Iris pigment epithelial cell (primary cell): ENCODE data around the gene SLC2A4RG.
A peak's percentile ranks its signal among the peaks of the same experiment; 100 is the strongest.

ENCODE experiments used
- DNase-seq: peaks from one replicate; pipeline ENCODE4 v3.0.0-alpha.2; 2011; ENCODE audit warnings: low read depth

The SLC2A4RG gene

GRCh38 chr20:63739130-63740069, at the start of gene SLC2A4RG:
TSS of gene SLC2A4RG (plus strand) at chr20:63739776. CDS start at chr20:63739913, 137 bp downstream.
- DNase-seq, result peak; percentile 66

- DNase-seq, result no peak
These were observed 49.3 kb upstream of the SLC2A4RG start for GRCh38 chr20:63690003-63690897.

DNA sequence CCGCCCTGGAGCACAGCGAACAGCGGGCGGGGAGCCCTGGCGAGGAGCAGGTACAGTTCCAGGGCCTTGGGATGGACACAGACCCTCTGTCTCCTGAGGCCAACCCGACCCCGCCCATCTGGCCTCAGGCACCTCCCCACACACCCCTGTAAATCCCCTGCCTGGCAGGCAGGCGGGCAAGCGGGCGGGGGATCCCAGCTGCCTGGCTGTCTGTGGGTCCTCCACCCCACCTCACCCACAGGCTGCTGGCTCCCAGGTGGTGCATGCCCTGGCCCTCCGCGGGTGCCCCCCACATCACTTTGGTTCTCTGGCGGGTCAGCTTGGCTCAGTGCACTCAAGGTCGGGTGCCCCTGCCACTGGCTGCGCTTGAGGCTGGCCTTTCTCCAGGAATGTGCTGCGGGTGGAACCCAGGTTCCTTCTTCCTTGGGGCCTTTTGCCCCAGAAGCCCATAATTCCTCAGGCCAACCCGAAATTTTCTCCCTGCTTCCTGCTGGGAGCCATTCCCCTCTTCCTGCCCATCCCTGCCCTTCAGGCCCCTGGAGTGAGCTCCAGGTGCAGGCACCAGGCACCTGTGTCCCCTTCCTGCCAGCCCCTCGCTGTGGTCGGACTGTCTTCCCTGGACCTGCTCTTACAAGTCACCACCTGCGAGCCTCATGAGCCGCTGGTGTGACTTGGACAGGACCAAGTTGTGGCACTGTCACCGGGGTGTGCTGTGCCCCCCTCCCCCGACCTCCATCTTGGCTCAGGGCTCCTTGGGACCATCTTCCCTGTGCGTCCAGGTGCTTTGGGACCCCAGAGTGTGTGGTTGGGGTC, 48.5 kb upstream of the SLC2A4RG start:
- no peak for DNase-seq

DNA sequence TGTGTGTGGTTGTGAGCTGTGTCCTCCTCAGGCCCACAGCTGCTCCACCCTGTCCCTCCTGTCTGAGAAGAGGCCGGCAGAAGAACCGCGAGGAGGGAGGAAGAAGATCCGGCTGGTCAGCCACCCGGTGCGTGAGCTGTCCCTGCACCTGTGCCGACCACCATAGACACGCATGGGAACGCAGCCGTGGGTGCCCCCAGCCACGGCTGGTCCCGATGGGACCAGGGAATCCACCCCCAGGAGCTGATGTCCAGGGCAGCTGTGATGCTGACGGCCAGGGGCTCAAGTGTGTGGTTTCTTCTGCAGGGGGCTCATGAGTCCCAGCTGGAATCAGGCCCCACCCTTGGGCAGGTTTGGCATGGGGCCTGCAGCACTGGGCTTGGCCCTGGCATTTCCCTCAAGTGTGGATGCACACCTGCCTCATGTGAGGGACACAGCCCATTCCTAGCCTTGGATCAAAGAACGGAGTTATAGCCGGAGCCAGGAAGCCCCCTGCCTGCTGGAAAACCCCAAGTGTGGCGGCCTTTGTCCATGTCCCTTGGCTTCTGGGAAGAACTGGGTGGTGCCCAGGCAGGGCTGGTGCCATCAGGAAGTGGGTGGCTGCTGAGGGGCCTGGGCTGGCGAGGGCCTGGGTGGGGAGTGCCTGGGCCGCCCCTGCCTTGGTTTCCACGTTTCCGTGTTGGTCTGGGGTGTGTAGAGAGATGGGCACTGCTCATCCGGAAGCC, 47.7 kb upstream of the SLC2A4RG start:
- no peak for DNase-seq

GRCh38 chr20:63692436-63693082, 47.0 kb upstream of the SLC2A4RG start:
- no peak for DNase-seq

- no peak for DNase-seq
These were observed 46.4 kb upstream of the SLC2A4RG start for GRCh38 chr20:63693083-63693732.

GRCh38 chr20:63693733-63694583, 45.6 kb upstream of the SLC2A4RG start:
- DNase-seq, result no peak

- DNase-seq, result no peak
These were observed 44.8 kb upstream of the SLC2A4RG start for GRCh38 chr20:63694584-63695423.

GRCh38 chr20:63695424-63696305, 43.9 kb upstream of the SLC2A4RG start:
- no peak for DNase-seq

GRCh38 chr20:63696306-63696627, 43.3 kb upstream of the SLC2A4RG start:
- DNase-seq, result peak; percentile 47

- no peak for DNase-seq
These were observed 42.8 kb upstream of the SLC2A4RG start, which contains the start of gene TNFRSF6B for GRCh38 chr20:63696628-63697356. TSS of gene TNFRSF6B (plus strand) at chr20:63696652. CDS start at chr20:63696768, 116 bp downstream.

DNA sequence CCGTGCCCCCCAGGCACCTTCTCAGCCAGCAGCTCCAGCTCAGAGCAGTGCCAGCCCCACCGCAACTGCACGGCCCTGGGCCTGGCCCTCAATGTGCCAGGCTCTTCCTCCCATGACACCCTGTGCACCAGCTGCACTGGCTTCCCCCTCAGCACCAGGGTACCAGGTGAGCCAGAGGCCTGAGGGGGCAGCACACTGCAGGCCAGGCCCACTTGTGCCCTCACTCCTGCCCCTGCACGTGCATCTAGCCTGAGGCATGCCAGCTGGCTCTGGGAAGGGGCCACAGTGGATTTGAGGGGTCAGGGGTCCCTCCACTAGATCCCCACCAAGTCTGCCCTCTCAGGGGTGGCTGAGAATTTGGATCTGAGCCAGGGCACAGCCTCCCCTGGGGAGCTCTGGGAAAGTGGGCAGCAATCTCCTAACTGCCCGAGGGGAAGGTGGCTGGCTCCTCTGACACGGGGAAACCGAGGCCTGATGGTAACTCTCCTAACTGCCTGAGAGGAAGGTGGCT, 42.2 kb upstream of the SLC2A4RG start:
- DNase-seq, result no peak

- no peak for DNase-seq
These were observed 41.6 kb upstream of the SLC2A4RG start for GRCh38 chr20:63697868-63698545.

- DNase-seq, result peak; percentile 93
These were observed 40.7 kb upstream of the SLC2A4RG start for GRCh38 chr20:63698739-63699465.
